ENCODE data around the gene ICA1L. TPM values are rescaled to one million over a fixed set of nuclear protein-coding genes. Genes with fewer than 3 reads are reported as not detected.

Gene ICA1L
- total RNA-seq, 3 donors from 2014 or later: 1.6 to 12.7 (median 2.6) TPM

- H3K9me3 ChIP-seq: no peaks in the 10 kb centered on the region
- ATAC-seq (no peak), DNase-seq (no peak)
- intact Hi-C loops (cut with DNase I, micrococcal nuclease): no loop called here
- peaks cover 2% of the 10 kb centered on the region for H3K36me3 ChIP-seq (ENCODE audit: low read depth)
- H3K4me1 ChIP-seq (ENCODE audit: low read depth): no peaks in the 10 kb centered on the region
- TF ChIP-seq CTCF (IDR thresholded peaks at IDR 0.05): no peak
- H3K4me3 ChIP-seq: no peak overlapping the region
Measured at GRCh38 chr2:202764991-202765390, 106.6 kb downstream of the ICA1L start.

- no peak for ATAC-seq
- Histone ChIP-seq H3K4me1 (ENCODE audit: low read depth) (no peaks in the 10 kb centered on the region), H3K4me3 (no peak overlapping the region), H3K9me3 (no peaks in the 10 kb centered on the region), H3K36me3 (ENCODE audit: low read depth) (peaks cover 4% of the 10 kb centered on the region)
- DNase-seq: no peak
- intact Hi-C loops (cut with DNase I, micrococcal nuclease): no loop called here
- no peak for TF ChIP-seq CTCF (IDR thresholded peaks at IDR 0.05)
Measured at GRCh38 chr2:202763916-202764315, 107.7 kb downstream of the ICA1L start.

- Histone ChIP-seq H3K36me3 (ENCODE audit: low read depth) (peaks cover 4% of the 10 kb centered on the region), H3K9me3 (no peaks in the 10 kb centered on the region), H3K4me1 (ENCODE audit: low read depth) (peaks cover 7% of the 10 kb centered on the region), H3K4me3 (no peak overlapping the region)
- ATAC-seq (no peak), DNase-seq (no peak)
- intact Hi-C loops (cut with DNase I, micrococcal nuclease): no loop called here
- no peak for TF ChIP-seq CTCF (IDR thresholded peaks at IDR 0.05)
Measured at GRCh38 chr2:202762556-202762955, 109.0 kb downstream of the ICA1L start.

- no peak for DNase-seq
- intact Hi-C loops (cut with DNase I, micrococcal nuclease): no loop called here
- no peak overlapping the region for H3K4me3 ChIP-seq
- peaks cover 4% of the 10 kb centered on the region for H3K36me3 ChIP-seq (ENCODE audit: low read depth)
- no peaks in the 10 kb centered on the region for H3K9me3 ChIP-seq
- ATAC-seq: no peak
- H3K4me1 ChIP-seq (ENCODE audit: low read depth): peaks cover 7% of the 10 kb centered on the region
- TF ChIP-seq CTCF (IDR thresholded peaks at IDR 0.05): no peak
Measured at GRCh38 chr2:202760848-202761247, 110.7 kb downstream of the ICA1L start.

- intact Hi-C loops (cut with DNase I, micrococcal nuclease): no loop called here
- peaks cover 7% of the 10 kb centered on the region for H3K4me1 ChIP-seq (ENCODE audit: low read depth)
- DNase-seq (no peak), ATAC-seq (no peak)
- no peaks in the 10 kb centered on the region for H3K9me3 ChIP-seq
- no peak overlapping the region for H3K4me3 ChIP-seq
- no peak for TF ChIP-seq CTCF (IDR thresholded peaks at IDR 0.05)
- peaks cover 4% of the 10 kb centered on the region for H3K36me3 ChIP-seq (ENCODE audit: low read depth)
Measured at GRCh38 chr2:202758604-202759003, 113.0 kb downstream of the ICA1L start.

- no peak for TF ChIP-seq CTCF (IDR thresholded peaks at IDR 0.05)
- DNase-seq: no peak
- peaks cover 7% of the 10 kb centered on the region for H3K4me1 ChIP-seq (ENCODE audit: low read depth)
- peak; percentile 72 for ATAC-seq
- H3K9me3 ChIP-seq: no peaks in the 10 kb centered on the region
- H3K36me3 ChIP-seq (ENCODE audit: low read depth): peaks cover 4% of the 10 kb centered on the region
- H3K4me3 ChIP-seq: no peak overlapping the region
- intact Hi-C loops (cut with DNase I, micrococcal nuclease): no loop called here
Measured at GRCh38 chr2:202758128-202758527, 113.4 kb downstream of the ICA1L start.
